ENCODE results near the gene DGKE. TPM values are rescaled to one million over a fixed set of nuclear protein-coding genes. Genes with fewer than 3 reads are reported as not detected.

DGKE gene
- total and polyA plus RNA-seq, 2 of the 8 experiments (the other 6 are each of a cell fraction or from before 2014, with no cell fraction given): 1.7 to 7.4 TPM

DNA sequence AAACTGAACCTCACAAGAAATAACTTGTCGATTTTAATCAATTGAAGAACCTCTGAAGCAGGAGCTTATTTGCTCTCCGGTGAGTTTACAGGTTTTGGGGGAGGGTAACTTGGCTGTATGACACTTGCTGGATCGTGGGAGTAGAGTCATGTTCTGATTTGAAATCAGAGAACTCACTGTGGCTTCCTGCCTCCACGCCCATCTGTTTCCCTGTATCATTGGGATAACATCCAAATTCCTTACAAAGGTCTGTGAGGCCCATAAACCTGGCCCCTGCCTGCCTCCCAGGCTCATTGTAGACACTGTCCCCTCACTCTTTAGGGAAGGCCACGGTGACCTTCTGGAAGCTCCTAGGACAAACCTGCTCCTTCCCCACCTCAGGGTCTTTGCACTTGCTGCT is 48.5 kb upstream of the DGKE start:
- Histone ChIP-seq H2AK5ac (ENCODE audit: low read depth, low read length) (no peak overlapping the region), H4K91ac (replicated peaks; ENCODE audit: insufficient read length, low read length) (no peak overlapping the region), H2BK15ac (ENCODE audit: low read length) (no peak overlapping the region), H2BK20ac (ENCODE audit: low read length) (no peak overlapping the region), H4K8ac (ENCODE audit: extremely low read depth, insufficient read depth, low read length) (no peak overlapping the region), H3K4me1 (replicated peaks in 1 of 4; ENCODE audit: control insufficient read depth in 3 of 4, insufficient read depth in 4 of 4, low read length in 3 of 4) (peaks cover 0 to 2% (median under 1%) of the 10 kb centered on the region in 4 experiments; a peak in 4 of 7 replicates), H2BK120ac (replicated peaks; ENCODE audit: low read depth, low read length) (no peak overlapping the region), H3K14ac (ENCODE audit: insufficient read length) (no peak overlapping the region), H3K4me3 (ENCODE audit: extremely low read depth in 1 of 4, insufficient read depth in 2 of 4, low read depth in 3 of 4, low read length in 4 of 4) (no peak overlapping the region), H3K9me3 (ENCODE audit: insufficient read depth in 2 of 2, low read depth in 1 of 2, low read length in 1 of 2) (no peaks in the 10 kb centered on the region), H4K20me1 (replicated peaks in 1 of 2; ENCODE audit: control insufficient read depth in 1 of 2, insufficient read depth in 2 of 2, low read length in 2 of 2) (no peaks in the 10 kb centered on the region), H2AFZ (ENCODE audit: low read length) (no peak overlapping the region), H3K18ac (ENCODE audit: extremely low read depth, low read length) (no peak overlapping the region), H3K27me3 (replicated peaks in 1 of 4; ENCODE audit: control insufficient read depth in 3 of 4, extremely low read depth in 1 of 4, insufficient read depth in 3 of 4, low read length in 3 of 4) (peaks cover 0 to 9% (median 8%) of the 10 kb centered on the region in 4 experiments; a peak in 5 of 7 replicates), H3K4me2 (ENCODE audit: insufficient read depth in 1 of 2, low read depth in 2 of 2, low read length in 2 of 2) (no peak overlapping the region), H2BK5ac (ENCODE audit: low read depth, low read length) (no peak overlapping the region), H3K23ac (ENCODE audit: insufficient read length) (no peak overlapping the region), H3K79me1 (ENCODE audit: low read depth, low read length) (no peaks in the 10 kb centered on the region), H3K23me2 (ENCODE audit: low read depth, low read length) (no peaks in the 10 kb centered on the region), H2BK12ac (ENCODE audit: low read depth, low read length) (no peak overlapping the region), H3K56ac (replicated peaks; ENCODE audit: insufficient read length, low read depth, low read length) (no peak overlapping the region), H3K27ac (ENCODE audit: low read depth, low read length) (no peak overlapping the region), H3K9ac (replicated peaks in 1 of 4; ENCODE audit: extremely low read depth in 1 of 4, low read depth in 3 of 4, low read length in 3 of 4) (no peak overlapping the region), H3K36me3 (ENCODE audit: control insufficient read depth in 2 of 4, insufficient read depth in 4 of 4, low read length in 3 of 4) (no peaks in the 10 kb centered on the region), H3K4ac (replicated peaks; ENCODE audit: insufficient read length, low read depth, low read length) (no peak overlapping the region), H4K5ac (ENCODE audit: insufficient read length, low read depth, low read length) (no peak overlapping the region), H3K79me2 (ENCODE audit: control insufficient read depth in 1 of 2, insufficient read depth in 2 of 2, low read length in 2 of 2) (no peaks in the 10 kb centered on the region)
- POLR2A ChIA-PET (ENCODE audit: partially characterized antibody): interaction anchor here (1.3 kb wide), 1 partner anchor 17 kb away, joined by 3 read pairs; no protein-coding TSS in a partner anchor
- CTCF ChIA-PET (ENCODE audit: partially characterized antibody): interaction anchor here (0.8 to 2.0 kb wide), 4 partner anchors 8 to 193 kb away, joined by 3 to 5 read pairs (median 4); no protein-coding TSS in a partner anchor
- DNase-seq (ENCODE audit: low read depth in 1 of 2, low spot score in 2 of 2): no peak
- 81% methylated on average over 5 of the region's 5 CpGs; no CpG with 5 or more reads in 1 of the 2 experiments for WGBS, 2 experiments (ENCODE audit: extremely low coverage in 1 of 2, insufficient coverage in 1 of 2, insufficient read length in 1 of 2, insufficient replicate concordance in 2 of 2, low coverage in 1 of 2, low lambda C conversion rate in 2 of 2, missing lambda C conversion rate in 1 of 2)
- TF ChIP-seq SAP30 (IDR thresholded peaks at IDR 0.05; ENCODE audit: insufficient read depth, insufficient replicate concordance, low read length): no peak
- TF ChIP-seq, protein P1, sequence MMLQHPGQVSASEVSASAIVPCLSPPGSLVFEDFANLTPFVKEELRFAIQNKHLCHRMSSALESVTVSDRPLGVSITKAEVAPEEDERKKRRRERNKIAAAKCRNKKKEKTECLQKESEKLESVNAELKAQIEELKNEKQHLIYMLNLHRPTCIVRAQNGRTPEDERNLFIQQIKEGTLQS (IDR thresholded peaks at IDR 0.05; ENCODE audit: insufficient read depth, low read depth, low read length): no peak
- TF ChIP-seq SIN3A (conservative IDR thresholded peaks at IDR 0.05 in 1 of 2, IDR thresholded peaks at IDR 0.05 in 1 of 2; ENCODE audit: low read depth in 1 of 2, low read length in 2 of 2): no peak
- no peak for TF ChIP-seq EZH2 (IDR thresholded peaks at IDR 0.05; ENCODE audit: low read depth, low read length, severe bottlenecking)
- TF ChIP-seq RNF2 (IDR thresholded peaks at IDR 0.05; ENCODE audit: borderline replicate concordance, low read depth, low read length, missing control alignments, poor library complexity, severe bottlenecking): no peak
- TF ChIP-seq POU5F1 (IDR thresholded peaks at IDR 0.05; ENCODE audit: low read depth, low read length): no peak
- no peak for TF ChIP-seq HDAC2 (IDR thresholded peaks at IDR 0.05; ENCODE audit: borderline replicate concordance in 1 of 2, low read depth in 2 of 2, low read length in 2 of 2)
- TF ChIP-seq ZNF274 (IDR thresholded peaks at IDR 0.05; ENCODE audit: borderline replicate concordance, extremely low read depth, low read length): no peak
- no peak for TF ChIP-seq ASH2L (IDR thresholded peaks at IDR 0.05; ENCODE audit: low read length)
- FAIRE-seq: no peak
